ENCODE results near the gene NEDD4.
"Not testable (repeated sequence)": the region's sequence is repeated elsewhere in the genome, so short reads cannot be mapped to it uniquely, and the experiment has no call there.

NEDD4 gene

GRCh38 chr15:55891196-55891595, 102.2 kb downstream of the NEDD4 start:
- ATAC-seq = no peak

GRCh38 chr15:55884223-55884622, 109.2 kb downstream of the NEDD4 start:
- ATAC-seq = no peak

- no peak for ATAC-seq
Measured at GRCh38 chr15:55879181-55879580, 114.2 kb downstream of the NEDD4 start.

GRCh38 chr15:55873024-55873720, 120.2 kb downstream of the NEDD4 start:
- no peak for ATAC-seq

- no peak for ATAC-seq
Measured at GRCh38 chr15:55872471-55872870, 120.9 kb downstream of the NEDD4 start.

GRCh38 chr15:55869660-55870059, 123.8 kb downstream of the NEDD4 start:
- ATAC-seq = no peak

- ATAC-seq = no peak
Measured at GRCh38 chr15:55868707-55869106, 124.7 kb downstream of the NEDD4 start.

- ATAC-seq = not testable (repeated sequence)
Measured at GRCh38 chr15:55868291-55868690, 125.1 kb downstream of the NEDD4 start.

GRCh38 chr15:55863911-55864310, 129.5 kb downstream of the NEDD4 start:
- ATAC-seq = no peak

GRCh38 chr15:55861115-55861514, 132.3 kb downstream of the NEDD4 start:
- no peak for ATAC-seq

- no peak for ATAC-seq
Measured at GRCh38 chr15:55860468-55860867, 132.9 kb downstream of the NEDD4 start.

GRCh38 chr15:55859681-55860080, 133.7 kb downstream of the NEDD4 start:
- no peak for ATAC-seq

- no peak for ATAC-seq
Measured at GRCh38 chr15:55858661-55859060, 134.8 kb downstream of the NEDD4 start.

GRCh38 chr15:55856506-55857164, 136.8 kb downstream of the NEDD4 start:
- ATAC-seq = no peak

GRCh38 chr15:55853134-55853533, 140.3 kb downstream of the NEDD4 start:
- no peak for ATAC-seq

- ATAC-seq = peak in 1 of 2 donors; percentile 36
Measured at GRCh38 chr15:55846116-55846707, 147.2 kb downstream of the NEDD4 start.

- ATAC-seq = not testable (repeated sequence)
Measured at GRCh38 chr15:55842897-55843296, 150.5 kb downstream of the NEDD4 start.

- ATAC-seq = no peak
Measured at GRCh38 chr15:55835866-55836265, 157.5 kb downstream of the NEDD4 start.

GRCh38 chr15:55834331-55834730, 159.1 kb downstream of the NEDD4 start:
- ATAC-seq = no peak

GRCh38 chr15:55829826-55830225, 163.6 kb downstream of the NEDD4 start:
- ATAC-seq = peak; percentile 82 to 85

GRCh38 chr15:55827955-55828354, 165.5 kb downstream of the NEDD4 start:
- no peak for ATAC-seq

- no peak for ATAC-seq
Measured at GRCh38 chr15:55827204-55827603, 166.2 kb downstream of the NEDD4 start.

GRCh38 chr15:55824857-55825613, 168.4 kb downstream of the NEDD4 start:
- ATAC-seq = no peak
